Coronary artery (tissue), 2 donors: ENCODE data around the gene ALDH1L1.

Source experiments
- DNase-seq: peaks from one replicate; pipeline ENCODE4 v3.0.0-alpha.2; 2017; ENCODE audit warnings: low spot score
- H3K27ac ChIP-seq, 2 donors: fragments of 200-600 bp; sonication (generic); one replicate each; pipeline ENCODE4 v1.5.1; 2016 to 2019
- H3K4me3 ChIP-seq: fragments of 200-600 bp; sonication (generic); 2 replicates; pipeline ENCODE4 v1.5.1; 2016; ENCODE audit warnings: mild to moderate bottlenecking, moderate library complexity
- TF ChIP-seq, protein P1 (sequence below): fragments of 200-600 bp; sonication (generic); IDR thresholded peaks from one replicate; pipeline ENCODE4 v1.5.1; 2019; ENCODE audit warnings: antibody characterized with exemption

Gene ALDH1L1

DNA sequence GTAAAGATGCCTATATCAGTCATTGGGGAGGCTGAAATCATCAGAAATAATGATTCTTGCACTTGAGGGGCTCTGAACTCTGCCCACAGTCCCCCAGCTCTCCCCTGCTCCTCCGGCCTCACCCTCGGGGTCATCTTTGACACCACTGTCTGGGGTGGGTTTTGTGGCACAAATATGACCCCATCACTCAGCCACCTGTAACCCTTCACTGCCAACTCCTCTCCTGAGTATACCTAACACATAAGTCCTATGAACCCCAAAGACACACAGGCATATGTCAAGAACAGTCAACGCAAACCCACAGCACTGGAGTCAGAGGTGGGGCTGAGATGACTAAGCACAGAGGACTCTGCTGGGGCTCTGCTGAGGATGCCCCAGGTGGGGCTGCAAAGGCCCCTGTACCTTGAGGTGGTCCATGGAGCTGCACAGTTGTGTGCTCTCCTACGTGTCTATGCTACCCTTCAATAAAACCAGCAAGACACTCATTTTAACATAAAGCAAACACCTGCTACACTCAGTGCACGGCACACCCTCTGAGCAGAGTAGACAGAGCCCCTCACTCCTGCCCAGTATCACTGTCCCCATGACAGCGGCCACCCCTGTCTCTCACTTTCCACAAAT lies 126.3 kb downstream of the ALDH1L1 start:
- no peak for DNase-seq
- Histone ChIP-seq H3K4me3 (no peak overlapping the region), H3K27ac (no peak overlapping the region)
- TF ChIP-seq, protein P1, sequence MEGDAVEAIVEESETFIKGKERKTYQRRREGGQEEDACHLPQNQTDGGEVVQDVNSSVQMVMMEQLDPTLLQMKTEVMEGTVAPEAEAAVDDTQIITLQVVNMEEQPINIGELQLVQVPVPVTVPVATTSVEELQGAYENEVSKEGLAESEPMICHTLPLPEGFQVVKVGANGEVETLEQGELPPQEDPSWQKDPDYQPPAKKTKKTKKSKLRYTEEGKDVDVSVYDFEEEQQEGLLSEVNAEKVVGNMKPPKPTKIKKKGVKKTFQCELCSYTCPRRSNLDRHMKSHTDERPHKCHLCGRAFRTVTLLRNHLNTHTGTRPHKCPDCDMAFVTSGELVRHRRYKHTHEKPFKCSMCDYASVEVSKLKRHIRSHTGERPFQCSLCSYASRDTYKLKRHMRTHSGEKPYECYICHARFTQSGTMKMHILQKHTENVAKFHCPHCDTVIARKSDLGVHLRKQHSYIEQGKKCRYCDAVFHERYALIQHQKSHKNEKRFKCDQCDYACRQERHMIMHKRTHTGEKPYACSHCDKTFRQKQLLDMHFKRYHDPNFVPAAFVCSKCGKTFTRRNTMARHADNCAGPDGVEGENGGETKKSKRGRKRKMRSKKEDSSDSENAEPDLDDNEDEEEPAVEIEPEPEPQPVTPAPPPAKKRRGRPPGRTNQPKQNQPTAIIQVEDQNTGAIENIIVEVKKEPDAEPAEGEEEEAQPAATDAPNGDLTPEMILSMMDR, result no peak
